Left renal cortex interstitium (tissue), 4 donors: ENCODE results near the gene LRRFIP2. TPM values are rescaled to one million over a fixed set of nuclear protein-coding genes. Genes with fewer than 3 reads are reported as not detected.

Experiments used
- DNase-seq, 4 donors: peaks; one replicate each; pipeline ENCODE4 v3.0.0-alpha.2; 2013; ENCODE audit warnings: low read depth in 4 of 4, low spot score in 2 of 4, missing footprints in 1 of 4
- polyA plus RNA-seq, 4 donors: library from polyadenylated mRNA; unstranded; fragments of 120-200 nt; gene quantifications; one replicate each; pipeline ENCODE4 v1.2.1, GENCODE V29; 2013; ENCODE audit not compliant: insufficient read length in 4 of 4

LRRFIP2 gene
- polyA plus RNA-seq, 4 donors: 38.6 to 45.6 (median 40.0) TPM

- DNase-seq: no peak
Observed at GRCh38 chr3:37031096-37031682, 143.2 kb downstream of the LRRFIP2 start.

- no peak for DNase-seq
Observed at GRCh38 chr3:37030588-37030987, 143.8 kb downstream of the LRRFIP2 start.

- DNase-seq: no peak
Observed at GRCh38 chr3:37029516-37030163, 144.7 kb downstream of the LRRFIP2 start.

GRCh38 chr3:37029111-37029510, 145.3 kb downstream of the LRRFIP2 start:
- no peak for DNase-seq

- DNase-seq: no peak
Observed at GRCh38 chr3:37028329-37028728, 146.1 kb downstream of the LRRFIP2 start.

- no peak for DNase-seq
Observed at GRCh38 chr3:37026851-37027250, 147.5 kb downstream of the LRRFIP2 start.

- no peak for DNase-seq
Observed at GRCh38 chr3:37025561-37026335, 148.6 kb downstream of the LRRFIP2 start.

- no peak for DNase-seq
Observed at GRCh38 chr3:37024820-37025405, 149.5 kb downstream of the LRRFIP2 start.

GRCh38 chr3:37024092-37024491, 150.3 kb downstream of the LRRFIP2 start:
- DNase-seq: no peak

- DNase-seq: no peak
Observed at GRCh38 chr3:37017683-37018082, 156.7 kb downstream of the LRRFIP2 start.

GRCh38 chr3:37016903-37017302, 157.5 kb downstream of the LRRFIP2 start:
- DNase-seq: no peak

- no peak for DNase-seq
Observed at GRCh38 chr3:37015642-37016041, 158.7 kb downstream of the LRRFIP2 start.

- no peak for DNase-seq
Observed at GRCh38 chr3:37014620-37015019, 159.8 kb downstream of the LRRFIP2 start.

Other genes starting within 250 kb of the LRRFIP2 start
- gene TRANK1, start 229.5 kb downstream of the LRRFIP2 start, polyA plus RNA-seq: 1 to 10 TPM; 5.4 to 7.6 (median 6.7) TPM
- 10 to 100 TPM; 43.1 to 60.3 (median 51.5) TPM for gene EPM2AIP1, start 181.5 kb downstream of the LRRFIP2 start, polyA plus RNA-seq
- gene MLH1, start 181.1 kb downstream of the LRRFIP2 start, polyA plus RNA-seq: 10 to 100 TPM; 49.0 to 58.7 (median 53.6) TPM
- gene GOLGA4, start 68.7 kb upstream of the LRRFIP2 start, polyA plus RNA-seq: 10 to 100 TPM; 67.1 to 83.8 (median 75.5) TPM